NCI-H82 (cell line): ENCODE results near the gene ADGRD2.

ENCODE experiments used
- DNase-seq: peaks from one replicate; lab custom pipeline; 2025; lab: John Stamatoyannopoulos, UW

ADGRD2 gene

GRCh38 chr9:124498040-124498439, 47.8 kb downstream of the ADGRD2 start:
- no peak for DNase-seq

GRCh38 chr9:124498499-124499146, 48.4 kb downstream of the ADGRD2 start:
- DNase-seq = no peak

- no peak for DNase-seq
These were observed 49.0 kb downstream of the ADGRD2 start for GRCh38 chr9:124499216-124499615.

GRCh38 chr9:124500028-124500795, 50.0 kb downstream of the ADGRD2 start:
- no peak for DNase-seq

- DNase-seq = no peak
These were observed 50.8 kb downstream of the ADGRD2 start for GRCh38 chr9:124500796-124501611.

GRCh38 chr9:124501771-124502320, 51.6 kb downstream of the ADGRD2 start:
- DNase-seq = peak; percentile 49

- peak; percentile 29 for DNase-seq
These were observed 52.8 kb downstream of the ADGRD2 start for GRCh38 chr9:124502711-124503702.

GRCh38 chr9:124503713-124504529, 53.7 kb downstream of the ADGRD2 start:
- DNase-seq = peak; percentile 26

GRCh38 chr9:124504530-124505005, 54.3 kb downstream of the ADGRD2 start:
- no peak for DNase-seq

GRCh38 chr9:124505006-124505900, 55.0 kb downstream of the ADGRD2 start:
- DNase-seq = no peak

- no peak for DNase-seq
These were observed 55.7 kb downstream of the ADGRD2 start for GRCh38 chr9:124505901-124506346.

GRCh38 chr9:124506433-124506832, 56.2 kb downstream of the ADGRD2 start:
- no peak for DNase-seq

GRCh38 chr9:124506931-124507879, 57.0 kb downstream of the ADGRD2 start, which contains the start of gene NR5A1:
TSS of gene NR5A1 (minus strand) at chr9:124507399. CDS start at chr9:124503395, 4,004 bp downstream.
- no peak for DNase-seq

- DNase-seq = no peak
These were observed 57.7 kb downstream of the ADGRD2 start for GRCh38 chr9:124507880-124508423.

GRCh38 chr9:124510650-124511425, 60.6 kb downstream of the ADGRD2 start:
- DNase-seq = no peak

GRCh38 chr9:124511426-124511840, 61.2 kb downstream of the ADGRD2 start:
- DNase-seq = no peak
